AG10803 (cell line): Measurements from ENCODE around the gene SNX22.

Source experiments
- DNase-seq: peaks from one replicate; pipeline ENCODE4 v3.0.0; 2010; ENCODE audit warnings: low read depth
- H3K4me3 ChIP-seq: 2 replicates; pipeline ENCODE4 v1.5.1; 2011; ENCODE audit warnings: mild to moderate bottlenecking, low read length, control low read depth
- TF ChIP-seq, protein P1 (sequence below): conservative IDR thresholded peaks from 2 replicates; pipeline ENCODE4 v1.5.1; 2011; ENCODE audit warnings: mild to moderate bottlenecking, low read length, control low read depth, inconsistent platforms

The SNX22 gene

DNA sequence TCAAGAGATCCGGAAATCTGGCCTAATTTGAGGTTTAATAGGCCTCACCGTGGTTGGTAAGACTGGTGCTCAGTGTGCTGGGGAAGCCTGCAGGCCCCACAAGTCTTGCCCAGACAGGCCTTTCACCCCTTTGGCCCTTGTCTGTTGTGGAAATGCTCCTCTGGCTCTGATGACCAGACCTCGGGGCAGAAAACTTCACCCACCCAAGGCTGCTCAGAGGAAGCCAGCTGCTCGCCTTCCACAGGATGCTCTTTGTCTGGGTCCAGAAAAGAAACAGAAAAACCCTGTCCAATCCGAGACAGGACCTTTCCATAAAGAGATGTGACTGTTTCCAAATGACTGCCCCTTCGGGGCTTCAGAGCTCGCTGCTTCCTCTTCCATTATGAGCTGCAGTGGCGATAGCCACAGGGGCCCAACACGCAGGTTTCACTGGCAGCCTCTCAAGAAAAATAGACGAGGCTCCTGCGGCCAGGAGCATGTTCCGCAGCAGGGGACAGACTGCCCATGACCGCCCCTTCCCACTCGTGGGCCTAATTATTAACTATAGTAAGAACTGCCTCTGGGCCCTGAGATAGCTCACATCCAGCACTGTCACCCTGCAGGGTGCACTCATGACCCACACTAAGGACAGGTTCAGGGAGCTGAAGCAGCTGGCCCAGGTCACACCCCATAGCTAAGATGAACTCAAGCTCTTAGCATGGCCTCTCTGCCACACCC lies 6.8 kb upstream of the SNX22 start:
- TF ChIP-seq, protein P1, sequence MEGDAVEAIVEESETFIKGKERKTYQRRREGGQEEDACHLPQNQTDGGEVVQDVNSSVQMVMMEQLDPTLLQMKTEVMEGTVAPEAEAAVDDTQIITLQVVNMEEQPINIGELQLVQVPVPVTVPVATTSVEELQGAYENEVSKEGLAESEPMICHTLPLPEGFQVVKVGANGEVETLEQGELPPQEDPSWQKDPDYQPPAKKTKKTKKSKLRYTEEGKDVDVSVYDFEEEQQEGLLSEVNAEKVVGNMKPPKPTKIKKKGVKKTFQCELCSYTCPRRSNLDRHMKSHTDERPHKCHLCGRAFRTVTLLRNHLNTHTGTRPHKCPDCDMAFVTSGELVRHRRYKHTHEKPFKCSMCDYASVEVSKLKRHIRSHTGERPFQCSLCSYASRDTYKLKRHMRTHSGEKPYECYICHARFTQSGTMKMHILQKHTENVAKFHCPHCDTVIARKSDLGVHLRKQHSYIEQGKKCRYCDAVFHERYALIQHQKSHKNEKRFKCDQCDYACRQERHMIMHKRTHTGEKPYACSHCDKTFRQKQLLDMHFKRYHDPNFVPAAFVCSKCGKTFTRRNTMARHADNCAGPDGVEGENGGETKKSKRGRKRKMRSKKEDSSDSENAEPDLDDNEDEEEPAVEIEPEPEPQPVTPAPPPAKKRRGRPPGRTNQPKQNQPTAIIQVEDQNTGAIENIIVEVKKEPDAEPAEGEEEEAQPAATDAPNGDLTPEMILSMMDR: no peak
- no peak overlapping the region for H3K4me3 ChIP-seq
- DNase-seq: no peak

GRCh38 chr15:64146041-64146440 lies 5.5 kb upstream of the SNX22 start:
- H3K4me3 ChIP-seq: no peak overlapping the region
- TF ChIP-seq, protein P1: no peak
- DNase-seq: no peak

DNA sequence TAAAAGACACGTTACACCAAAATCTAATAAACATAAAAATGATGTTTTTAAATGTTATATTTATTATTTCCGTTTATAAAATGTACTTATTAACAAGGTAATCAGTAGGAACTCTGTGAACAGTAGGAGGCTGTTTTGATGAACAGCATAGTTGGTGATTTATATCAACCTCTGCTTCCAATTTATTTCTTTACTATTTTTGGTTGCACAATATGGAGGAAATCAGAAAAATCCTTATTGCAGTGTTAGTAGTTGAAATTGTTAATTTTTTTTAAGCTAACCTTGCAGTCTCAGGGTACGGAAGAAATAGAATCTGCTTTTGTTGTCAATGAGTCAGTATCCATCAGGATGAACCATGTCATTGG lies 5.0 kb upstream of the SNX22 start:
- no peak overlapping the region for H3K4me3 ChIP-seq
- TF ChIP-seq, protein P1: no peak
- DNase-seq: no peak

DNA sequence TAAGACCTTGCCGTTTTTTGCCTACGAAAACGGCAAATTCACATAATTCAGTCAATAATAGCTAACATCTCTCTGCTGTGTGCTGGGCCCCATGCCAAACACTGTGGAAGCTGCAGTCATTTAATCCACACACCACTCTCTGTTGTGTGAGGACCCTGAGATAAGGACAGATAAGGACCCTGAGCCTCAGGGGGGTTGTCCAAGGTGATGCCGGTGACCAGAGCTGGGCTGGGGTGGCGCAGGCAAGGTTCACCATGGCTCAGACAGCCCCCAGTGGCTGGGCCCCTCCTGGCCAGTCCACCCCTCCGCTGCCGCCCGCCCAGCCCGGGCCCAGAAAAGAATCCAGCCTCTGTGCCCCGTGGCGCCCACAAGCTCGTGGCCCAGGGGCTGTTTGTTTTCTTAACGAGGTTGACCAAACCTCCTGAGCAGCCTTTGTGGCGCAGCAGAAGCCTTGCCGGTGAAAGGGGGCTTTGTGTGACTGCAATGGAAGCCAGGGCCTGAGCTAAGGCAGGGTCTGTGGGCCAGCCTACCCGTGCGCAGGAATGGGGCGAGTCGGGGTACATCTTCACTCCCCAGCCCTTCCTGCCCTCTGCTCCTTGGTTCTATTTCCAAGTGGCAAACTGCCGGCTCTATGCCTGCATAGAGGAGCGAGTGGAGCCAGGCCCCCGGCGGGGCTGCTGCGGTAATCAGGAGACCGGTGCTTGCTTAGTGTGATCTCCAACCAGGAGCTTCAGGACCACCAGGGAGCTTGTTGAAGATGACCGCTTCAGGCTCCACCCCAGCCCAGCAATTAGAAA lies 4.4 kb upstream of the SNX22 start:
- TF ChIP-seq, protein P1: no peak
- no peak for DNase-seq

GRCh38 chr15:64148168-64148567 lies 3.4 kb upstream of the SNX22 start:
- TF ChIP-seq, protein P1: no peak
- H3K4me3 ChIP-seq: no peak overlapping the region
- no peak for DNase-seq

More for the DNA sequence above, 4.4 kb upstream of the SNX22 start:
- H3K4me3 ChIP-seq: no peak overlapping the region

DNA sequence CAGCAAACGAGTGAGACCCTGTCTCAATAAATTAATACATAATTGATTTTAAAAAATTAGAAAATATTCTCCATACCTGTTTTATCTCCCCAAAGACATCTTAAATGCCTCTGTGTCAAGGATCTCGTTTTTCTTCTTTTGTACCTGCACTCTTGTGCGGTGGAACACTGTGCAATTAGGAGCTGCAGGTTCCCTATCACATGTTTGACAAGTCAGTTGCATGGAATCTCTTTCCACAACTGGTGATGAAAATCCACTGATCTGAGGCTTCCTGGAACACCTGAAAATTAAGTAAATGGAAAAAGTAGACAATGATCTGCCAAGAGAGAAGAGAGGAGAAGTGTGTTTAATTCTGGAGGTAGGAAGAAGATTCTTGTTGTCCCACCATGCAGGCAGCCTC lies 3.0 kb upstream of the SNX22 start:
- no peak for DNase-seq
- no peak overlapping the region for H3K4me3 ChIP-seq
- TF ChIP-seq, protein P1: no peak

DNA sequence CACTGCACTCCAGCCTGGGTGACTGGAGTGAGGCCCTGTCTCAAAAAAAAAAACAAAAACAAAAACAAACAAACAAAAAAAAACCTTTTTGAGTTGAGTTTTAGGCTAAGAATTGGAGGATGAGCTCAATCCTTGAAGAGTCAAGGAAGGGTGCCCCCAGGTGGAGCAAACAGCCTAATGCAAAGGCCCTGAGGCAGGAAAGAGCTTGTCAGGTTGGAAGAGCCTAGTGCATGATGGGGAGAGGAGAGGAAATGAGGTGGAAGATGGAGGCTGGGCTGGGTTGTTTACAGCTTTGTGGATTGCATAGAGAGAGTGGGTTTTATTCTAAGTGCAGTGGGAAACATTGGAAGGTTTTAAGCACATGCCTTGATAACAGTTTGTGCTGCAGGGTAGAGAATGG lies 2.1 kb upstream of the SNX22 start:
- TF ChIP-seq, protein P1: peak; percentile 9; the same call in 1 of the 2 replicates
- no peak for DNase-seq

More for the DNA sequence above, 2.1 kb upstream of the SNX22 start:
- no peak overlapping the region for H3K4me3 ChIP-seq
